ENCODE results near the gene SMC1A.
"Not testable (repeated sequence)": the region's sequence is repeated elsewhere in the genome, so short reads cannot be mapped to it uniquely, and the experiment has no call there.

Gene SMC1A

DNA sequence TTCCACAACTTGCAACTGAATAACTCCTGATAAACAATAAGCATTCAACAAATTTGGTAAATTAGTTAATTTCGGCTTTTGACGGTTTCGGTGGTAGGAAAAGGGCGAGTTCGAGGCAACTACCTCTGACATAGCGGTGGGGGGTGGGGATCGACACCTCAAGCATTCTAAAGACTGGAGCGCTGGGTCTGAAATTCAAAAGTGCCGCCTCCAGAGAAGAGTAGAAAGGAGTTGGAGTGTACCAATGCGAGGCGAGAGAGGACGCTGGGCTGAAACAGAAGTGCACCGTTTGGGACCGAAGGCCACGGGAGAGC lies 725 bp downstream of the SMC1A start:
- no peak for DNase-seq

DNA sequence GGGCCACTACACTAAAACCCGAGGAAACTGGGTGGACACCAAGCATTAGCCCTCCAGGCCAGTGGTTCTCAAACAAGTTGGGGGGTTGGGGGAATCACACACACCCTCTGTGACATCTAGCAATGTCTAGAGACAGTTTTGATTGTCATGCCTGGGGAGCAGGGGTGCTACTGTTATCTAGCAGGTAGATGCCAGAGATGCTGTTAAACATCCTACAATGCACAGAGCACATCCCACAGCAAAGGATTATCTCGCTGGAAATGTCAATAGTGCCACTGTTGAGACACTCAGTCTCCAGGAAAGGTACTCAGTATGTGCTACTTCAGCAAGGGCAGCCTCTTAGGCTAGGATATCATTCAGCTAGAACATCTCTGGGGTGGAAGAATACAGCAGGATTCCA lies 1.3 kb downstream of the SMC1A start:
- no peak for DNase-seq

DNA sequence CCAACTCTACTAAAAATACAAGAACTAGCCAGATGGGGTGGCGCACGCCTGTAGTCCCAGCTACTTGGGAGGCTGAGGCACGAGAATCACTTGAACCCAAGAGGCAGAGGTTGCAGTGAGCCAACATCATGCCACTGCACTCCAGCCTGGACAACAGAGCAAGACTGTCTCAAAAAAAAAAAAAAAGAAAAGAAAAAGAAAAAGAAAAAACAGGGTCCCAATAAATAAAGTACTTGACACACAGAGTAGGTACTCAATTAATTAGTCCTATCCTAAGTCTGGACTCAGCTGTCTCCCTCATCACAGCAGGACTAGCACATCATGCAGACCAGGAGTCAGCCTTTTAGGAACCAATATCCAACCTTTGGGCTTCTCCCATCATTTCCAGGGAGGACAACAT lies 2.1 kb downstream of the SMC1A start:
- DNase-seq: not testable (repeated sequence)

DNA sequence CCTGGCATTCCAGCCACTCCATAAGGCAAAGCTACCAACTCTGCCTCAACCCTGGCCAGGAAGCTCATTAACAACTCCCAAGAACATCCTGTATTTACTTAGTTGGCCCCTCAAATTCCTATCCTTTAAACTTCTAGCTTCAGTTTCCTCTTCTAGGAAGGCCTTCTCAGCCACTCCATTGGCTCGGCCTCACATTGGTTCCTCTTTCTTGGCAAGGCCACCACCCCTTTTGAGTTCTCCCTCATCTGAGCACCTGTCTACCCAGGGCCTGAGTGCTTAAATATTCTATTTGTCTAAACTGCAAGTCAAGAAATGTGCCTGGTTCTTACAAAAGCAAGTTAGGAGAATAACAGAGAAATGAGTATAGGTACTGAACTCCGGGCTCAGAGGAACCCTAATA lies 10.0 kb downstream of the SMC1A start:
- DNase-seq: no peak

DNA sequence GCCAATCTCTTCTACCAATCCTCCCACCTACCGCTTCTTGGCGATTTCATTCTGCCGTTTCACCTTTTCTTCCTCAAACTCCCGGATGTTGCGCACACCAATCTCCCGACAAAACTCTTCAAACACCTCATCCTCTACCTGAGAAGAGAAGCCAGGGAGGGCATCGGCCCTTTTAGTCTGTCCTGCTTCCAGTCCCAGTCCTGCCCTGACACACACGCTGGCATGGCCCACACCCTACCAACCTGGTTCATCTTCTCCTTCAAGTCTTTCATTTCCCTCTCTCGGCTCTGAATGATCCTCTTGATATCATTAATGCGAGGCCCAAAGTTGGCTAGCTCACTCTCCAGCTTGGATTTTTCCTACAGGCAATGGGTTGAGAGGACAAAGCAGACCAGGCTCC lies 18.9 kb downstream of the SMC1A start:
- DNase-seq: no peak

DNA sequence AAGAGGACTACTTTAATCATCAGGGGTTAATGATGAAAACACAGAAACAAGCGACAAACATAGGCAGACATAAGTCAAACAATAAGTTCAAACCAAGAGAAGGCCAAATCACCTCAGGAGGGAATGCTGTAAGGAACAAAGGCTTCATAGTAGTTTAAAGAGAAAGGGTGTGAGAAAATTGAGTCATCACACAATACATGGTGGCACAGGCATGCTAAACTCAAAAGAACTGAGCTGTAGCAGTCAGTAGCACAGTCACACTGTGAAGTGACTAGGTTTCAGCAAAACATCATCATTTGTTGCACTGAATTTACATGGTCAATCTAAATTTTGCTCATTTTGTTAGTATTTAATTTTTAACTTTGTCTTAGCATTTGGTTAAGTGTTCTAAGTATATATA lies 24.2 kb downstream of the SMC1A start:
- DNase-seq: no peak

DNA sequence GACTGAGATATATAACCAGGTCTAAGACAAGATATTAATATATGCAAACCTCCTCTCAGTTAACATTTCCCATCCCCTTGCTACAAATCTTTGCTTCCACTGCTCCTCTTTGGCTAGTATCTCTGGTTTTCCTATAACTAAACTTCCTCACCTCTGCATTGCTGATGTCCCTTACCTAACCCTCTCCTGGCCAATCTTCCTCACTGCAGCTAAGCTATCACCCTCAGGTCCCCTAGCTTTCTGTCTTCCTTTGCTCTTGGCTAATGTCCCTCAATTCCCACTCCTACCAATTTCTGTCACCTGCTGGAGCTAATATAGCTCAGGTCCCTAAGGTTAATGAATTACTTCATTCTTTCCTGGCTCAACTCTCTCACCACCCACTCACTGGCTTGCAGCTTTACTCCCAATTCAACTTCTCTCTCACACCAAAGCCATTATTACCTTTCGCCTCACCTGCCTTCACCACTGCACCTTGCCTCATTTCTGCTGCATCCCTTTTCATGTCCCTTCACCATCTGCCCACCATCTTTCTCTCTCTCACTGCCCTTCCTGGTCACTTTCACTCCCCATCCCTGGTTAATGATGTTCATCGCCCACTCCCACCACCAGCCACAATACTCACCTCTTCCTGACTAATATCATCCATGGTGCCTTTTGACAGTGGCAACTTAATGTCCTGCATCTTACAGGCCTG lies 26.7 kb downstream of the SMC1A start:
- no peak for DNase-seq

DNA sequence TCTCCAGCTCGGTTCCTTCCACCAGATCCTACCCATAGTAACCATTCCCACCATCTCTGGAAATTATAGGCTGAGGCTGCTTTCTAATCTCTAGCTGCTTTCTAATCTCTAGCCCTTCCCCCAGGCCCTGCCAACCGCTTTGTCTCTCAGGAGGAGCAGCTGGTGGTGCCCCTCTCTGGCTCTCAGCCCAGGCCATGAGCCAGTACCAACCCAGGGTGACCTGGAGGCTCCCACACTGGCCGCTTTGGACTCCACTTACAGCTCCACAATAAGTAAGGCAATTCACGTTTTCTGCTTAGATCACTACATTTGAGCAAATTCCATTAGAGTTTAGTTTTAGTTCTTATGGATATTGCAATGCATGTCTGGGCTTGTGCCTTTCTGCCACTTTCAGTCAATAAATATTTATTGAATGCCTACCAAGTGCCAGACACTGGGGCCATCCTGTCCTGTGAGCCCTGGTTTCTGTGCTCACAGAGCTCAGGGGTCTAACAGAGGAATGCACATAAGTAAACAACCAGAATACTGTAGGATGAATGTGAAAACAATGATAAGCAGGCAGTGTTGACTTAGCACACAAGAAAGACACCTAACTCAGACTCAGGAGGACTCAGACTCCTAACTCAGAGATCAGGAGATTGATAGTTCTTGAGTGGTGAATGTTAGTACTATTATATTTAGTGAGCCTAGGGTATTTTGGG lies 38.9 kb downstream of the SMC1A start:
- DNase-seq: no peak

DNA sequence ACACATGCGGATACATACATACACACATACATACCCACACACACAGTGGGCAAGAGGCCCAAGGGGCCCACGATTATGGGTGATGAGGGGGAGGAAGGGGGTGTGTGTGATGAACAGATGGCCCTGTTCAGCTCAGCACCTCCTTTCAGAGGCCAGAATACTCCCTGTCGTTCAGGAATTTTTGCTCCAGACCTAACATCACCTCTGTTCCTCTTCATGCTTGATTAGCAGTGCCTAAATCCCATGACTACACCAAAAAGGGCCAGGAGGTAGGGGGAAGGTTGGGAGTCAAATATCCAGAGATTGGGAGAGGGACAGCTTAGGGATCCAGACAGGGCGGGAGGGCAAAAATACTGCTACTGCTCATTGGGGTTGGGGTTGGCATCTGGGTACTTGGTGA lies 42.7 kb downstream of the SMC1A start:
- DNase-seq: no peak

DNA sequence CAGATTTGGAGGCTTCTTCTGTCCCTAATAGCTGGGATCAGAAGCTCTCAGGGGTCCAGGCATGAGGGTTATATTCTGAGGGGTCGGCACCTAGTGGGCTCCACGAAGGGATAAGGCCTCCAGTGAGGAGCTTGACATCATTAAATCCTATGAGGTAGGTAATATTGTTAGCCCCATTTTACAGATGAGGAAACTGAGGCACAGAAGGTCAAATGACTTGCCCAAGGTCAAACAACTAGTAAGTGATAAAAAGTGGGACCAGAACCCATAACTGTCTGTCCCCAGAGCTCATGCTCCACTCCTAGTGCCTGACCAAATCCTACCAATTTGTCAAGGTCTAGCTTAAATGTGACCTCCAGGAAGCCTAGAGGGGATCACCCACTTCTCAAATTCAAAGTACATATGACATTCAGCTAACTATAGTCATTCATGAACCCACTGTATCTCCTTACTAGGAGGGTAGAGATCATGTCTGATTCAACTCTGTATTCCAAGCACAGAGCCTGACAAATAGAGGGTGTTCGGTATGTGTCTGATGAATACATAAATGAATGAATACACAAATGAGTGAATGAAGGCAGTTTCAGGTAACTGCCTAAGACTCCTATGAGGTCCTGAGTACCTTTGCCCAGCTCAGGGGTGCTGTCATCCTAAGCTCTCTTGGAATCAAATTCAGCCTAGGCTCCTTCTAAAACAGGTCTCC lies 43.3 kb downstream of the SMC1A start:
- no peak for DNase-seq

DNA sequence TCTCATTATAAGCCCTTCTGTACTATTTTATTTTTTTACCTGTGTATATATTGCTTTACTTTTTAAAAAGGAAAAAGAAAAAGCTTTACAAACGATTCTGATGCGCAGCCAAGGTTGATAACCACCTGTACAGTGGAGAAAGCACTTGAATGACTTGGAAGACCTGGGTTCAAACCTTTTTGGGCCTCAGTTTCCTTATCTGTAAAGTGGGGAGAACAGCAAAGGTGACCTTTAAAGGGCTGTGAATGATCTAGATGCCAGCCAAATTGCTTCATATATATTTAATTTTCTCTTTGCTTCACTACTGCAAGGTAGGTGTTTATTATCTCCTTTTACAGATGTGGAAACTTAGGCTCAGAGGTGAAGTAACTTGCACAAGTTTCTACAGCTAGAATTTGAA lies 45.0 kb downstream of the SMC1A start:
- no peak for DNase-seq

DNA sequence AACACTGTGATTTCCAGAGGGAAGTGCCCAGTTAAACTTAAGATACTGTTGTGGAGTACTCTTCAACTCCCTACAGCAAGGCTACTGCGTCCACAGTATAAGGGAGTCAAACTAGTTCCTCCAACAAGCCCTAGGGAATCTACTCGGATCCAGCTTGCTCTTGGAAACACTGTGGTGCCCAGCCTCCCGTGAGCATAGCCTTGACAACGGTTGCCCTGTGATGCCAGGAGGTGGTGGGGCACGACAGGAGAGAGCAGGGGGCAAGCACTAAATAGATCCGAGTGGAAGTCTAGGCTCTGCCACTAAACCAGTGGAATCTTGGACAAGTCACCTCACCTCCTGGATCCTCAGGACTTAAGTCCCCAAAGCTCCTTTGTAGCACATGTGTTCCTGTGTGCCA lies 45.6 kb downstream of the SMC1A start:
- DNase-seq: no peak

DNA sequence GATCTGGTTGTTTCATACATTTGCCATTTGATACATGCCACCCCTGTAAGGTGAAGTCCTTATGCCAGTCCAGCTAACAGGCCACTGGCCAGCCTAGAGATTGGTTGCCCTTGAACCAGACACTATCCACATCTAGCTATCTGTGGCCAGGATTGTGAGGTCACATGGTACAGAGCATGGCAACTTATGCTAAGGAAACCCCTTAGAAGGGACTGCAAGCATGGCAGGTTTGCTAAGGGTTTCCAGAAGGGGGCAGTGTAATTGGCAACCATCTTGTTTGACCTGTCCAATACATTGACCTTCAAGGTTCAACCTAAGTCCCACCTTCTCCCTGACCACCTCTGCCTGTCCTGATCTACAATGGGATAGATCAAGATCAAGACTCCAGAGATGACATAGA lies 47.5 kb downstream of the SMC1A start:
- DNase-seq: no peak

DNA sequence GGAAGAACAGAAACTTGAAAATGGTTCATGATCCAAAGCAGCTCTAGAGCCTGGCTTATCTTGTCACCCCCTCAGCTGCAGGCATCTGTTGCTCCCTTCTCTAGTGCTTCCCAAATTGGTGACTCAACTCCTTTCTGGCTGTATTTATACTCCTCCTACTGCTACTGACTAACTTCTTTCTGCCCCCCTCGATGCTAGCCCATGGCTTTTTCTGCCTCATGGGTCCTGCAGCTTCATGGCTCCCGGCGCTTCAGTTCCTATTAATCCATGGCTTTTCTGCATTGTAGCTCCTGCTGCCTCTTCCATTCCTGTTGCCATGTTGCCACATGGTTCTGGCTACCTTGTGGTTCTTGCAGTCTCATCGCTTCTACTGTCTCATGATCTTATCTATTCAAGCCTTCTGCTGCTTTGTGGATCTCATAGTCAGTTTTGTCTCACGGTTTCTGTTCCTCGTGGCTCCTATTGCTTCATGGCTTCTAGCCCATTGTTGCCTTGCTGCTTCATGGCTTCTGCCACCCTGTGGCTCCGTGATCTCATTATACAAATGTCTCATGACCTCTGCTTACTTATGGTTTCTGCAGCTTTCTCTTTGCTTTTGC lies 48.1 kb downstream of the SMC1A start:
- peak; percentile 19 for DNase-seq

DNA sequence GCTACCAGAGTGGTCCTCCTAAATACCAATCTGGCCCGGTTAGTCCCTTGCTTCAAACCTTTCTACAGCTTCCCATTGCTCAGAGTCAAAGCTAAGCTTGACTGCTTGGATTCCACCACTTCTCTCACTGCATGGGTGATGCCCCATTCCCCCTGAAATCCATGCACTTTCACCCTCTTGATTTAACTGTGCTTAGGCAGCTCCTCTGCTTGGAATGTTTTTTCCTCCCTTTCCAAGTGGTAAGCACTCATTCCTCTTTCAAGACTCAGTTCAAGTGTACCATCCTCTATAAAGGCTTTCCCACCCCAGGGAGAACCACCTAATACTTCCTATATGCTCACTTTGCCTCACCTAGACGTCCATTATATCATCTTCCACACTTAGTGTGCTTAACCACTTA lies 49.1 kb downstream of the SMC1A start:
- DNase-seq: no peak

DNA sequence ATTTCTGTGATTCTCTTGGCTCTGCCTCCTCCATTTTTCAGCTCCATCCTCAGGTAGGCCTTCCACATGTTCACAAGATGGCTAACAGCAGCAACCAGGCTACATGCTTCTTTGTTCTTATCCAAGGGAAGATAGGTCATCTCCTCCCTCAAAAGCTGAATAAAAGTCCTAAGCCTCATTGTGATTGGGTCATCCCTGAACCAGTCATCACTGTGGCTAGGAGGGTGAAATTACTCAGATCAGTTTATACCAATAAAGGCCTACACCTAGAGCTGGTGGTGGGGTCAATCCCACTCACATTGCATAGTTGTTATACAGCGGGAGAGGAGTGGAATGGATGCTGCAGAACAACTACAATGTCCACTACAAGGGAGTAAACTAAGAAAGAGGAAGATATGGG lies 56.0 kb downstream of the SMC1A start:
- not testable (repeated sequence) for DNase-seq

DNA sequence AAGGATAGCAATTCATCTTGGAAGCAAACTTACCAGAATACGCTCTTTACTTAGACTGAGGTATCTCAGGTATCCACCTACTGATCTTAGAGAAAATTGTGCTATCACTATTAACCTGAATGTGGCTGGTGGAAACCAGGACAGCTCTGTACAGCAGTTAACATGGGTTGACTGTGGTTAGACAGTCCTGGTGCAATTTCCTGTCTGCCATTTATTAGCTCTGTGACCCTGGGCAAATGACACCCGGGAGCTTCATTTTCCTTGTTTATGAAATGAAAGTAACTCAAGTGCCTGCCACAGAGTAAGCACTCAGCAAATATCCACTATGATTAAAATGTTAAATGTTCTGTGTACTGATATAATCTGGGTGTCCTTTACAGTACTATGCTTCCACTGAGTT lies 60.0 kb downstream of the SMC1A start:
- DNase-seq: no peak

DNA sequence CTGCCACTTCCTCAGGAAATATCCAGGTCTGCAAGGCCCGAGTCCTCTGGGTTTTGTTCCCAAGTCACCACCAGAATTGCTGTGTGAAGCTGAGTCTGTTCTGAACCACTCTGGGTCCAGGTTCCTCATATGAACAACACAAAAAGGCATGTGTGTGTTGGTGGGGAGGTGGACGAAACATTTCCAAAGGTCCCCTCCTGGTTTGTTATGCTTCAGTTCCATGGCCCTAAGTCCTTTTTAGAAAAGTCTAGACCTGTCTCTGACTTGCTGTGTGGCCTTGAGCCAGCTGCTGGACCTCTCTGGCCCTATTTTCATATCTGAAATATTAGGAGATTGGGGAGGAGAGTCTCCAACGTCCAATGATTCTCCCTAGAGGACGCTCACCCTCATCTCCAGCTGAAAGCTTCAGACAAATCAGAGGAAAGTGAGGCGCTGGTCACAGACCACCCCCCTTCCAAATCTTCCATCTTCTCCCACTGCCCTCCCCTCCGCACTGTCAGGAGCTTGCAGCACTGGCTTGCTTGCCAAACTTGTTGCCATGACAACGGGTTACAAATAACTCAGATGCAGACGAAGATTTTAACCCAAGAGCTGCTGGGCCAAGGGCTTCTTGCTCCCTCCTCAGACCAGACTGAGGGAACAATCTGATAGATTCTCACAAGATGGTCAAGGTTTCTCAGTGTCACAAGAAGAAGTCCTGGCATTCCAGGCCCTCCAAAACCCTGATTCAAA lies 64.5 kb downstream of the SMC1A start:
- no peak for DNase-seq

DNA sequence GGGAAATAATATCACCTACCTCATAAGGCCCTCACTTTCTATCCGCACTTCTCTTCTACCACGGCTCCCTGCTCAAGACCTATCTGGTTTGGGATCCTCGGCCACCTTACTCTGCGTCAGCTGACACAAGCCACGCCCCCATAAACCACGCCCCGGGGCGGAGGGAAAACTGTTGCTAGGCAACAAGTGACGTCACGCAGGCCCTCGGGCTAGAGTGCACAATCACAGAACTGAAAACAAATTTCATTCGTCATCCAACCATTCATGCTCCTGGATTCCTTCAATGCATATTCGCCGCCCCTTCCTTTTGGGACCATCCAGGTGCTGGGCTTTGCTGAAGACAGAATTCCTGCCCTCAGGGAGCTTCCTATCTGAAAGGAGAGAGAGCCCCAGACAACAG lies 66.3 kb downstream of the SMC1A start:
- no peak for DNase-seq

DNA sequence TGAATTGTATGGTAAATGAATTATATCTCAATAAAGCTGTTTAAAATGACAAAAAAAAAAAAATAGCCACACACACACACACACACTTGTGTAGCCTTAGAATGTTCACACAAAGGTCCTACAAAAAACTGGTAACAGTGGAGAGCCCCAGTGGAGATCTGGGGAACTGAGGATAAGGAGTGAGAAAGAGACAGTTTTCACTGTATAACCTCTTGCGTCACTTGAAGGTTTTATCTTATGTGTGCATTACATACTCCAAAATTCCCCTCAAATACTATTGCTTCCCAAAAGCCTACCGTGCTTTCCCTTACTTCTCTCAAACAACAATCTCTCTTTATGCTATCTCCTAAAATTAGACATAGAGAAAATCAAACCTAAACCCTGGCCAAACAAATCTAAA lies 67.8 kb downstream of the SMC1A start:
- DNase-seq: no peak

DNA sequence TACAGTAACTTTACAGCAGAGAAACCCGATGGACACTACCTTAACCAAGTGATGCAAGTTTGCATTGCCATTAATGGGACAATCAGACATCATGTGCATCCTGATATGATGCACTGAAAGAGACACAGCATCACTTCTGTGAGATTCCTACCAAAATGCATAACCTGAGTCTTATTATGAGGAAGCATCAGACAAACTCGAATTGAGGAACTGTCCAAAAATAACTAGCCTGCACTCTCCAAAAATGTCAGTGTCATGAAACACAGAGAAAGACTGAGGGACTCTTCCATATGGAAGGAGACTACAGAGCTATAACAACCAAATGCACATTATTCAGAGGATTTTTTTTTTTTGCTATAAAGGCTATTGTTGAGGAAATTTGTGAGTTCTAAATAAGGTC lies 74.5 kb downstream of the SMC1A start:
- DNase-seq: no peak

DNA sequence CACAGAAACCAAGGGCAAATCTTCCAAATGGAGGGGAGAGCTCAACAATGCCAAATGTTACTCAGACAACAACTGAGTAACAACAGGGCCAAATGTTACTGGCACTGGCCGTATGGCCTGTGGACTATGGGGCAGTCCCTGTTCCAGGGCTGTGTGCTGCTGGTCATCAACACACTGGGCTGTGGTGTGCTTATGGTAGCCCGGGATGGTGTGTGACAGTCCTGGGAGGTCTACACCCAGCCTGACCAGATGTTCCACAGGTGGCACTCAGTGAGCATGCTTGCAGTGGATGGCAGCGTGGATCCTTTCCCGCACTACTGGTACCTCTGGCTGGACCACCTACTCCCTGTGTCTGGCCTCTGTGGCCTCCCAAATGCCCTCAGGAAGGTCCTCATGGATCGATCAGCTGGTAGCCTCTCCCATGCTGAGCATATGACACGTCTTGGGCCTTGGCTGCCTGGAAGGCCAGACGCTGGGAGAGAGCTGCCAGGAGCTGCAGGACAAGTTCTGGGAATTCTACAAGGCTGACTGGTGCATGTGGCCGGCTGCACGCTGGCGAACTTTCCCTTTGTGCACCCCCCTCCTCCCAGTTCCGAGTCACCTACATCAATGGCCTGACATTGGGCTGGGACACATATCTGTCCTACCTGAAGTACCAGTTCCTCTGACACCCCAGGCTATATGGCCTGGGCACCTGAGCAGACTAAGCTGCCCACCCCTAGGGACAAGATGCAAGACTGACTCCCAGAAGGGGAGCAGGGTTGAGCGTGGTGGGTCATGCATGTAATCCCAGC lies 81.4 kb downstream of the SMC1A start:
- DNase-seq: no peak

DNA sequence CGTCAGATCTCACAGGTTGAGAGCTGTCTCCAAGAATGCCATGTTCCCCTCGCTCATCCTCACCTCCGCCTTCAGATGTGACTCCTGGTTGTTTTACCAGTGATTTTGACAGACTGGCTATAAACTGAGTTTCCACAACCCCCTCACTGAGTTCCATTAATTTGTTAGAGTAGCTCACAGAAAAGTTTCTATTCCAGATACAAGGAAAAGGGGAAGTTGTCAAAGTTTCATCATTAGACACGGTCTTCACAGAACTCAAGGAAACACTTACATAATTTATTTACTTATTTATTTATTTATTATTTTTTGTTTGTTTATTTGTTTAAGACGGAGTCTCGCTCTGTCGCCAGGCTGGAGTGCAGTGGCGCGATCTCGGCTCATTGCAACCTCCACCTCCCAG lies 85.4 kb downstream of the SMC1A start:
- no peak for DNase-seq
